DND-41 (cell line): ENCODE results near the gene TTLL8.

Experiments used
- ATAC-seq: fragments of 200-7000 bp; cut with Tn5 transposase; 3 replicates; pipeline ENCODE4 v1.9.1; 2021; ENCODE audit warnings: low read depth; ENCODE audit not compliant: insufficient read depth
- DNase-seq: peaks from one replicate; pipeline ENCODE4 v3.0.0-alpha.2; 2020
- H2AFZ ChIP-seq: 2 replicates; pipeline ENCODE4 v1.6.0; 2012; ENCODE audit warnings: low read depth, low read length
- H3K27ac ChIP-seq: 2 replicates; pipeline ENCODE4 v1.5.1; 2012; ENCODE audit warnings: low read length, inconsistent platforms
- H3K27me3 ChIP-seq: fragments of 200-600 bp; sonication (generic); 2 replicates; pipeline ENCODE4 v1.6.0; 2012; ENCODE audit warnings: low read length, mild to moderate bottlenecking, inconsistent platforms; ENCODE audit not compliant: insufficient read depth, poor library complexity
- H3K36me3 ChIP-seq: 2 replicates; pipeline ENCODE4 v1.5.1; 2012; ENCODE audit warnings: low read length, inconsistent platforms; ENCODE audit not compliant: insufficient read depth
- H3K4me1 ChIP-seq: 2 replicates; pipeline ENCODE4 v1.5.1; 2012; ENCODE audit warnings: mild to moderate bottlenecking, low read length; ENCODE audit not compliant: insufficient read depth
- H3K4me2 ChIP-seq: 2 replicates; pipeline ENCODE4 v1.6.0; 2012; ENCODE audit warnings: mild to moderate bottlenecking, moderate library complexity, low read length, inconsistent platforms; ENCODE audit not compliant: insufficient read depth
- H3K4me3 ChIP-seq, 2 experiments: fragments of 200-600 bp in 1 of 2; shearing (Covaris generic) in 1 of 2; 2 replicates each; pipeline ENCODE4 v1.5.1; 2012 to 2016; ENCODE audit warnings: inconsistent platforms in 2 of 2, low read length in 2 of 2, mild to moderate bottlenecking in 2 of 2, low read depth in 1 of 2, moderate library complexity in 1 of 2
- H3K79me2 ChIP-seq: 2 replicates; pipeline ENCODE4 v1.6.0; 2012; ENCODE audit warnings: low read length, inconsistent platforms; ENCODE audit not compliant: insufficient read depth
- H3K9ac ChIP-seq: 2 replicates; pipeline ENCODE4 v1.6.0; 2012; ENCODE audit warnings: low read depth, mild to moderate bottlenecking, inconsistent platforms, low read length, moderate library complexity
- H3K9me3 ChIP-seq: 2 replicates; pipeline ENCODE4 v1.5.1; 2012; ENCODE audit warnings: low read length, moderate library complexity, mild to moderate bottlenecking, inconsistent platforms; ENCODE audit not compliant: insufficient read depth, severe bottlenecking
- H4K20me1 ChIP-seq: 2 replicates; pipeline ENCODE4 v1.6.0; 2012; ENCODE audit warnings: low read length; ENCODE audit not compliant: insufficient read depth
- CTCF ChIP-seq: IDR thresholded peaks from 2 replicates; pipeline ENCODE4 v1.5.1; 2012; ENCODE audit warnings: borderline replicate concordance, low read length, moderate library complexity, mild to moderate bottlenecking; ENCODE audit not compliant: poor library complexity, severe bottlenecking; ENCODE audit errors: extremely low read depth
- EZH2 ChIP-seq: IDR thresholded peaks from 3 replicates; pipeline ENCODE4 v1.6.1; 2012; ENCODE audit warnings: borderline replicate concordance, low read depth, mild to moderate bottlenecking, moderate library complexity, low read length, inconsistent platforms; ENCODE audit not compliant: severe bottlenecking

Gene TTLL8

DNA sequence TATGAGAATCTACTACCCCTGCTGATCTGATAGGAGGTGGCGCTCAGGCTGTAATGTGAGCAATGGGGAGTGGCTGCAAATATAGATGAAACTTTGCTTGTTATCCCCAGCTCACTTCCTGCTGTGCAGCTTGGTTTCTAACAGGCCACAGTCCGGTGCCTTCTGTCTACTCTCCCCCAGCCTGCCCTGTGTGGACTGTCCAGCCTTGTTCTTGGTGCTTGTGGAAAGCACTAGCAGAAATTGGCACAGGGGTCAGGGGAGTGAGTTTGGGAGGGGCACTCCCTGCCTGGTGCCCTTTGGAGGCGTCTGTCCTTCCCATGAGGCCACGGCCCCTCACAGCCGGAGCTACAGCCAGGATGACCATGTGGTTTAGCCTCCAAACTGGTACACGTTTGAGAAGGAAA lies 46.0 kb upstream of the TTLL8 start:
- Histone ChIP-seq H3K79me2 (no peaks in the 10 kb centered on the region), H3K9me3 (no peaks in the 10 kb centered on the region), H3K4me2 (no peak overlapping the region), H3K4me3 (no peak overlapping the region), H3K36me3 (no peaks in the 10 kb centered on the region), H4K20me1 (no peaks in the 10 kb centered on the region; the same call in 1 of the 2 replicates), H2AFZ (no peak overlapping the region), H3K27me3 (peaks cover 3% of the 10 kb centered on the region), H3K9ac (no peak overlapping the region), H3K4me1 (no peaks in the 10 kb centered on the region), H3K27ac (no peak overlapping the region)
- DNase-seq (no peak), ATAC-seq (no peak)
- TF ChIP-seq EZH2 = no peak
- no peak for TF ChIP-seq CTCF

GRCh38 chr22:50102946-50103345 lies 44.8 kb upstream of the TTLL8 start:
- no peak overlapping the region for H3K4me3 ChIP-seq
- no peak for ATAC-seq
- no peak for TF ChIP-seq CTCF
- no peak for TF ChIP-seq EZH2
- DNase-seq = no peak
- no peaks in the 10 kb centered on the region for H3K9me3 ChIP-seq
- H3K27ac ChIP-seq = no peak overlapping the region
- H3K9ac ChIP-seq = no peak overlapping the region
- no peaks in the 10 kb centered on the region for H3K36me3 ChIP-seq
- H3K27me3 ChIP-seq = peaks cover 3% of the 10 kb centered on the region
- H4K20me1 ChIP-seq = no peaks in the 10 kb centered on the region
- H3K4me1 ChIP-seq = no peaks in the 10 kb centered on the region
- H3K79me2 ChIP-seq = no peaks in the 10 kb centered on the region
- H3K4me2 ChIP-seq = no peak overlapping the region
- no peak overlapping the region for H2AFZ ChIP-seq

GRCh38 chr22:50101870-50102565 lies 43.9 kb upstream of the TTLL8 start:
- no peak overlapping the region for H3K4me3 ChIP-seq
- H2AFZ ChIP-seq = no peak overlapping the region
- H3K27ac ChIP-seq = no peak overlapping the region
- H3K79me2 ChIP-seq = no peaks in the 10 kb centered on the region
- H3K27me3 ChIP-seq = peaks cover 3% of the 10 kb centered on the region
- no peak for DNase-seq
- TF ChIP-seq CTCF = no peak
- no peak for TF ChIP-seq EZH2
- H3K9ac ChIP-seq = no peak overlapping the region
- H3K4me1 ChIP-seq = no peaks in the 10 kb centered on the region
- no peak for ATAC-seq
- H4K20me1 ChIP-seq = no peaks in the 10 kb centered on the region
- no peaks in the 10 kb centered on the region for H3K36me3 ChIP-seq
- no peaks in the 10 kb centered on the region for H3K9me3 ChIP-seq
- H3K4me2 ChIP-seq = no peak overlapping the region
